Measurements from ENCODE around the gene CDK5R1.

Gene CDK5R1

GRCh38 chr17:32483451-32484019 is 3.3 kb upstream of the CDK5R1 start:
- Mint-ChIP-seq H3K4me3 (peak overlapping the region; percentile 73 to 77 (median 74)), H3K9me3 (no peaks in the 10 kb centered on the region), H3K4me1 (peaks cover 34% of the 10 kb centered on the region), H3K27me3 (ENCODE audit: low read depth) (no peaks in the 10 kb centered on the region), H3K27ac (peak overlapping the region; percentile 88 to 97 (median 95)), H3K36me3 (ENCODE audit: low read depth) (peaks cover 37% of the 10 kb centered on the region)
- TF ChIP-seq, protein P1, sequence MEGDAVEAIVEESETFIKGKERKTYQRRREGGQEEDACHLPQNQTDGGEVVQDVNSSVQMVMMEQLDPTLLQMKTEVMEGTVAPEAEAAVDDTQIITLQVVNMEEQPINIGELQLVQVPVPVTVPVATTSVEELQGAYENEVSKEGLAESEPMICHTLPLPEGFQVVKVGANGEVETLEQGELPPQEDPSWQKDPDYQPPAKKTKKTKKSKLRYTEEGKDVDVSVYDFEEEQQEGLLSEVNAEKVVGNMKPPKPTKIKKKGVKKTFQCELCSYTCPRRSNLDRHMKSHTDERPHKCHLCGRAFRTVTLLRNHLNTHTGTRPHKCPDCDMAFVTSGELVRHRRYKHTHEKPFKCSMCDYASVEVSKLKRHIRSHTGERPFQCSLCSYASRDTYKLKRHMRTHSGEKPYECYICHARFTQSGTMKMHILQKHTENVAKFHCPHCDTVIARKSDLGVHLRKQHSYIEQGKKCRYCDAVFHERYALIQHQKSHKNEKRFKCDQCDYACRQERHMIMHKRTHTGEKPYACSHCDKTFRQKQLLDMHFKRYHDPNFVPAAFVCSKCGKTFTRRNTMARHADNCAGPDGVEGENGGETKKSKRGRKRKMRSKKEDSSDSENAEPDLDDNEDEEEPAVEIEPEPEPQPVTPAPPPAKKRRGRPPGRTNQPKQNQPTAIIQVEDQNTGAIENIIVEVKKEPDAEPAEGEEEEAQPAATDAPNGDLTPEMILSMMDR (IDR thresholded peaks at IDR 0.05; ENCODE audit: unreplicated experiment in 3 of 3) = peak; percentile 63 to 70 (median 69)

DNA sequence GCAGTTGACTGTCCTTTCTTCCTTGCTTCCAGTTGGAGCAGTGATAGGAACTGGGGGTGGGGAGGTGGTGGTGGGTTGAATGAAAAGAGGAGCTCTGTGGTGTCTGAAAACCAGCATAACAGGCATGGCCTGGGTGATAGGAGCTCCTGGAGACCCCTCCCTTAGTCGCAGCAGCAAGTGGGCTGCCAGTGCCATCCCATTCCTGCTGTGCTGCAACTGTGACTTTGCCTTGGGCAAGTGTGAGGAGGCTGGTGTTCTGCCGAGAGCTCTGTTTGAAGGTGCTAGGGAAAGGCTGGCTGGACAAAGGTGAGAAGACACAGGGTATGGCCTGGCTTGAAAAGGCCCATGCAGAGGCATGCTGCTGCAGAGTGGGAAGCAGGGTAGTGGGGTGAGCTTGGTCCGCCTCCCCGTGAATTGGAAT is 2.7 kb upstream of the CDK5R1 start:
- no peaks in the 10 kb centered on the region for H3K27me3 Mint-ChIP-seq (ENCODE audit: low read depth)

DNA sequence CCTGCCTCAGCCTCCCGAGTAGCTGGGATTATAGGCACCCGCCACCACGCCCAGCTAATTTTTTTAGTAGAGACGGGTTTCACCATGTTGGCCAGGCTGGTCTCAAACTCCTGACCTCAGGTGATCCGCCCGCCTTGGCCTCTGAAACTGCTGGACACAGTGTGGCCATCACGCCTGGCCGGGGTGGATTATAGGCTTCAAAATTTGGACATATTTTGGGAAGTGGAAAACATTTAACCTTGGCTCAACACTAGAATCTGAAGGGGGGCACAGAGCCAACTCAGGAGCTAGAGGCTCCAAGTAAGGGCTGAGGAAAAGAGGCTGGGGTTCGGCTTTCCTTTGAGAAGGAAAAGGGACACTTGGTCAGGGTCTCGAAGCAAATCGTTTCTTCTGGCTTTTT is 2.2 kb upstream of the CDK5R1 start:
- Mint-ChIP-seq H3K36me3 (ENCODE audit: low read depth) (peaks cover 28% of the 10 kb centered on the region), H3K9me3 (no peaks in the 10 kb centered on the region), H3K4me1 (peaks cover 44% of the 10 kb centered on the region), H3K4me3 (peak overlapping the region; percentile 36 to 60 (median 53)), H3K27ac (peak overlapping the region in 1 of 3 experiments; percentile 95), H3K27me3 (ENCODE audit: low read depth) (no peaks in the 10 kb centered on the region)
- TF ChIP-seq, protein P1 (IDR thresholded peaks at IDR 0.05; ENCODE audit: unreplicated experiment in 3 of 3) = no peak

More for the DNA sequence above, 2.7 kb upstream of the CDK5R1 start:
- peak overlapping the region; percentile 74 to 77 (median 75) for H3K4me3 Mint-ChIP-seq
- TF ChIP-seq, protein P1 (IDR thresholded peaks at IDR 0.05; ENCODE audit: unreplicated experiment in 3 of 3) = no peak
- peaks cover 31% of the 10 kb centered on the region for H3K36me3 Mint-ChIP-seq (ENCODE audit: low read depth)
- no peaks in the 10 kb centered on the region for H3K9me3 Mint-ChIP-seq
- peak overlapping the region; percentile 88 to 97 (median 95) for H3K27ac Mint-ChIP-seq
- peaks cover 38% of the 10 kb centered on the region for H3K4me1 Mint-ChIP-seq

- peaks cover 51% of the 10 kb centered on the region for H3K4me1 Mint-ChIP-seq
- H3K27ac Mint-ChIP-seq = peak overlapping the region; percentile 74 to 84 (median 75)
- TF ChIP-seq, protein P1 (IDR thresholded peaks at IDR 0.05; ENCODE audit: unreplicated experiment in 3 of 3) = no peak
- H3K27me3 Mint-ChIP-seq (ENCODE audit: low read depth) = no peaks in the 10 kb centered on the region
- no peaks in the 10 kb centered on the region for H3K9me3 Mint-ChIP-seq
- H3K4me3 Mint-ChIP-seq = peak overlapping the region; percentile 80 to 90 (median 86)
- peaks cover 21% of the 10 kb centered on the region for H3K36me3 Mint-ChIP-seq (ENCODE audit: low read depth)
Observed at GRCh38 chr17:32485261-32486110, 1.3 kb upstream of the CDK5R1 start.

DNA sequence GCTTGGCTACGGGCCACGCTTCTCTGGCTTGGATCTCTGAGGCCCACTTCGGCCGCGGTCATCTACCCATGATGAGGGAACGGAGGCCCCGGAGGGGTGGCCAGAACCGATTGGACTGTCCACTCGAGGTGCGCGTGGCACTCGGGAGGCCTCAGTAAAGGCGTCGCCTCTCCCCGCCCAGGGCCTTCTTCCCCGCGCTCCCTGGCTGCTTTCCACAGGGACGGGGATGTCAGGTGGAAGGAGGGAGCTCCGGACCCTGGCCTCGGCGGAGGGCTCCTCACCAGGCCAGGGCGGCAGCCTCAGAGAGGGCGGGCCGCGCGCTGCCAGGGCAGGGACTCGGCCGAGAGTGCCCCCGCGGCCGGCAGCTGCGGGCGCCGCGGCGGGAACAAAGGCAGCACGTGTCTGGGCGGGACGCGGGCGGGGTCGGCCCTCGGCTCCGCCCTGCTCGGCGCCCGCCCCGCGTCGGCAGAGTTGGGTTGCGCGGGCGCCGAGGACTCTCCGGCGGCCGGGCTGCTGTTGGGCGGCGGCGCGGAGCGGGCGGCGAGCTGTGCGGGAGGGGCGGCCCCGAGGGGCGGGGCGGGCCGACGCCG is 587 bp upstream of the CDK5R1 start:
- Mint-ChIP-seq H3K36me3 (ENCODE audit: low read depth) (peaks cover 14% of the 10 kb centered on the region), H3K4me3 (peak overlapping the region; percentile 80 to 90 (median 86)), H3K9me3 (no peaks in the 10 kb centered on the region), H3K27ac (peak overlapping the region; percentile 74 to 84 (median 75)), H3K27me3 (ENCODE audit: low read depth) (no peaks in the 10 kb centered on the region), H3K4me1 (peaks cover 55% of the 10 kb centered on the region)
- TF ChIP-seq, protein P1 (IDR thresholded peaks at IDR 0.05; ENCODE audit: unreplicated experiment in 3 of 3) = no peak
